Progenitor cell of endocrine pancreas (in vitro differentiated cells): ENCODE data around the gene GUCY1A1. TPM values are rescaled to one million over a fixed set of nuclear protein-coding genes. Genes with fewer than 3 reads are reported as not detected.

Experiments
- DNase-seq: peaks from one replicate; pipeline ENCODE4 v3.0.0; 2021; ENCODE audit warnings: low spot score; ENCODE audit not compliant: unreplicated experiment
- H3K27ac Mint-ChIP-seq: 2 replicates; pipeline ENCODE4 v1.8.0; 2021; ENCODE audit warnings: mild to moderate bottlenecking, moderate library complexity, mixed read lengths
- H3K27me3 Mint-ChIP-seq: 2 replicates; pipeline ENCODE4 v1.8.0; 2021; ENCODE audit warnings: mixed read lengths
- H3K36me3 Mint-ChIP-seq: 2 replicates; pipeline ENCODE4 v1.8.0; 2022; ENCODE audit warnings: mixed read lengths; ENCODE audit not compliant: insufficient read depth
- H3K4me1 Mint-ChIP-seq: 2 replicates; pipeline ENCODE4 v1.8.0; 2021; ENCODE audit warnings: low read depth, mixed read lengths
- H3K4me3 Mint-ChIP-seq: 2 replicates; pipeline ENCODE4 v1.8.0; 2021; ENCODE audit warnings: low read depth, mild to moderate bottlenecking, moderate library complexity, mixed read lengths
- H3K9me3 Mint-ChIP-seq: 2 replicates; pipeline ENCODE4 v1.8.0; 2021; ENCODE audit warnings: low read depth, mixed read lengths
- CTCF ChIP-seq: fragments of 200-600 bp; sonication (generic); IDR thresholded peaks from one replicate; pipeline ENCODE4 v1.5.0; 2021; ENCODE audit warnings: antibody characterized with exemption, mild to moderate bottlenecking; ENCODE audit not compliant: unreplicated experiment
- total RNA-seq: library from RNA; stranded (reverse); gene quantifications from 2 replicates; pipeline ENCODE4 v1.2.1, GENCODE V29; 2021

GUCY1A1 gene
- total RNA-seq, 1 donor from 2014 or later: 4.7 TPM

GRCh38 chr4:155624478-155624877, 42.2 kb upstream of the GUCY1A1 start:
- H3K36me3 Mint-ChIP-seq: no peaks in the 10 kb centered on the region
- no peaks in the 10 kb centered on the region for H3K4me1 Mint-ChIP-seq
- H3K9me3 Mint-ChIP-seq: no peaks in the 10 kb centered on the region
- DNase-seq: no peak
- H3K4me3 Mint-ChIP-seq: no peak overlapping the region
- TF ChIP-seq CTCF: no peak
- H3K27me3 Mint-ChIP-seq: no peaks in the 10 kb centered on the region
- no peak overlapping the region for H3K27ac Mint-ChIP-seq

- no peak for DNase-seq
- Mint-ChIP-seq H3K27me3 (no peaks in the 10 kb centered on the region), H3K4me3 (no peak overlapping the region), H3K36me3 (no peaks in the 10 kb centered on the region), H3K27ac (no peak overlapping the region), H3K4me1 (no peaks in the 10 kb centered on the region), H3K9me3 (no peaks in the 10 kb centered on the region)
- TF ChIP-seq CTCF: no peak
Measured at GRCh38 chr4:155626561-155626960, 40.1 kb upstream of the GUCY1A1 start.

GRCh38 chr4:155629183-155629825, 37.3 kb upstream of the GUCY1A1 start:
- no peak for TF ChIP-seq CTCF
- peaks cover under 1% of the 10 kb centered on the region for H3K9me3 Mint-ChIP-seq
- H3K4me3 Mint-ChIP-seq: no peak overlapping the region
- H3K27ac Mint-ChIP-seq: no peak overlapping the region
- no peaks in the 10 kb centered on the region for H3K27me3 Mint-ChIP-seq
- DNase-seq: no peak
- H3K4me1 Mint-ChIP-seq: no peaks in the 10 kb centered on the region
- no peaks in the 10 kb centered on the region for H3K36me3 Mint-ChIP-seq

GRCh38 chr4:155629956-155630355, 36.7 kb upstream of the GUCY1A1 start:
- no peaks in the 10 kb centered on the region for H3K27me3 Mint-ChIP-seq
- H3K36me3 Mint-ChIP-seq: no peaks in the 10 kb centered on the region
- H3K27ac Mint-ChIP-seq: no peak overlapping the region
- no peaks in the 10 kb centered on the region for H3K4me1 Mint-ChIP-seq
- no peak for DNase-seq
- peaks cover 4% of the 10 kb centered on the region for H3K9me3 Mint-ChIP-seq
- no peak for TF ChIP-seq CTCF
- H3K4me3 Mint-ChIP-seq: no peak overlapping the region

- peaks cover 6% of the 10 kb centered on the region for H3K9me3 Mint-ChIP-seq
Measured at GRCh38 chr4:155632310-155632840, 34.3 kb upstream of the GUCY1A1 start.

More at GRCh38 chr4:155632310-155632840, 34.3 kb upstream of the GUCY1A1 start:
- Mint-ChIP-seq H3K27me3 (no peaks in the 10 kb centered on the region), H3K4me3 (no peak overlapping the region), H3K4me1 (no peaks in the 10 kb centered on the region), H3K27ac (no peak overlapping the region), H3K36me3 (no peaks in the 10 kb centered on the region)
- TF ChIP-seq CTCF: no peak
- DNase-seq: no peak
